H1 (cell line): ENCODE measurements around the gene CCDC197. TPM values are rescaled to one million over a fixed set of nuclear protein-coding genes. Genes with fewer than 3 reads are reported as not detected.

Experiments
- CHD7 ChIP-seq: fragments of 300-600 bp; sonication (generic); IDR thresholded peaks from 2 replicates; pipeline ENCODE4 v1.7.1; 2012; ENCODE audit warnings: low read length, moderate library complexity, mild to moderate bottlenecking, inconsistent platforms; ENCODE audit not compliant: insufficient replicate concordance
- CTCF ChIP-seq, 3 experiments: IDR thresholded peaks; 1 replicate in 2 of 3; 2 replicates in 1 of 3; pipeline versions ENCODE4 v1.5.1 to v1.6.1; 2011; ENCODE audit warnings: low read length in 3 of 3, mild to moderate bottlenecking in 3 of 3, inconsistent platforms in 2 of 3, low read depth in 1 of 3, moderate library complexity in 1 of 3; ENCODE audit not compliant: insufficient read depth in 1 of 3; ENCODE audit errors: control extremely low read depth in 1 of 3
- MAFK ChIP-seq: IDR thresholded peaks from 2 replicates; pipeline ENCODE4 v1.6.1; 2012; ENCODE audit warnings: low read depth, mild to moderate bottlenecking, improper control_type of control experiment, low read length
- POLR2A ChIP-seq, 2 experiments: IDR thresholded peaks; 1 replicate in 1 of 2; 2 replicates in 1 of 2; pipeline ENCODE4 v1.6.1; 2011; ENCODE audit warnings: low read depth in 2 of 2, low read length in 2 of 2, mild to moderate bottlenecking in 2 of 2; ENCODE audit errors: control extremely low read depth in 1 of 2
- TCF12 ChIP-seq: IDR thresholded peaks from 2 replicates; pipeline ENCODE4 v1.6.1; 2011; ENCODE audit warnings: low read depth, mild to moderate bottlenecking, low read length
- YY1 ChIP-seq: IDR thresholded peaks from 2 replicates; pipeline ENCODE4 v1.6.1; 2011; ENCODE audit warnings: low read depth, mild to moderate bottlenecking, low read length
- ZNF274 ChIP-seq: IDR thresholded peaks from 2 replicates; pipeline ENCODE4 v1.7.0; 2012; ENCODE audit warnings: low read length, borderline replicate concordance; ENCODE audit errors: extremely low read depth
- polyA plus RNA-seq, 7 experiments: library from polyadenylated mRNA; depleted of rRNA in 3 of 7; stranded (reverse) in 5 of 7; unstranded in 2 of 7; fragments of >200 nt in 5 of 7; fragments of 200-250 nt in 2 of 7; gene quantifications; 1 replicate in 5 of 7; 2 replicates in 1 of 7; 4 replicates in 1 of 7; pipeline versions ENCODE4 v1.2.1 to v1.2.3, GENCODE V29; 2011 to 2013; ENCODE audit warnings: missing spikeins in 2 of 7, mixed read lengths in 2 of 7
- total RNA-seq: library from RNA; stranded (reverse); fragmentation: NEBNext Ultra II Directional; extraction: Animal tissue kit (Norgen Biotek cat#: 25700); gene quantifications from 2 replicates; pipeline ENCODE4 v1.2.1, GENCODE V29; 2021

The CCDC197 gene
- total and polyA plus RNA-seq, 2 of the 8 experiments (the other 6 are each of a cell fraction or from before 2014, with no cell fraction given) = not detected

- no peak for TF ChIP-seq CHD7
- no peak for TF ChIP-seq ZNF274
- no peak for TF ChIP-seq POLR2A (IDR thresholded peaks at IDR 0.05; ENCODE audit: control extremely low read depth in 1 of 2, low read depth in 2 of 2, low read length in 2 of 2)
- no peak for TF ChIP-seq YY1
- no peak for TF ChIP-seq CTCF (IDR thresholded peaks at IDR 0.05; ENCODE audit: control extremely low read depth in 1 of 3, insufficient read depth in 1 of 3, low read depth in 1 of 3, low read length in 3 of 3)
- TF ChIP-seq TCF12 = no peak
- TF ChIP-seq MAFK = no peak
These were observed 57.3 kb downstream of the CCDC197 start (continued) for GRCh38 chr14:94054401-94054800.
